Fibroblast of the aortic adventitia (primary cell): Measurements from ENCODE around the gene SHC2. TPM values are rescaled to one million over a fixed set of nuclear protein-coding genes. Genes with fewer than 3 reads are reported as not detected.

Experiments
- DNase-seq: peaks from one replicate; pipeline ENCODE4 v3.0.0-alpha.2; 2010; ENCODE audit warnings: low read depth
- H3K4me3 ChIP-seq: 2 replicates; pipeline ENCODE4 v1.5.1; 2011; ENCODE audit warnings: low read depth, mild to moderate bottlenecking, control low read depth, low read length, moderate library complexity
- total RNA-seq: library from RNA; depleted of rRNA; stranded (reverse); fragments of >200 nt; gene quantifications from 2 replicates; pipeline ENCODE4 v1.2.3, GENCODE V29; 2012; ENCODE audit warnings: low replicate concordance
- TF ChIP-seq, protein P1 (sequence below): IDR thresholded peaks from 2 replicates; pipeline ENCODE4 v1.5.1; 2011; ENCODE audit warnings: mild to moderate bottlenecking, low read length, control low read depth, inconsistent platforms; ENCODE audit not compliant: insufficient read depth

Gene SHC2
- total RNA-seq, 1 donor = 0.81 TPM

DNA sequence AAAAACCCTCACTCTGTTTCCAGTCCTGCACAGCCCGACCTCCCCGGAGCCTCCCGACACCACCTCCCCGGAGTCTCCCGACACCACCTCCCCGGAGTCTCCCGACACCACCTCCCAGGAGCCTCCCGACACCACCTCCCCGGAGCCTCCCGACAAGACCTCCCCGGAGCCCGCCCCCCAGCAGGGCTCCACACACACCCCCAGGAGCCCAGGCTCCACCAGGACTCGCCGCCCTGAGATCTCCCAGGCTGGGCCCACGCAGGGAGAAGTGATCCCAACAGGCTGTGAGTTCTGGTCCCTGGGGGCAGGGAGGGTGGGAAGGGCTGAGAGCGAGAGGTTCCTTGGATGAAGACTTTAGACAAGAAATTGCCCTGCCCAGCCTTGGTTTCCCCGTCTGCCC lies 40.8 kb upstream of the SHC2 start:
- TF ChIP-seq, protein P1, sequence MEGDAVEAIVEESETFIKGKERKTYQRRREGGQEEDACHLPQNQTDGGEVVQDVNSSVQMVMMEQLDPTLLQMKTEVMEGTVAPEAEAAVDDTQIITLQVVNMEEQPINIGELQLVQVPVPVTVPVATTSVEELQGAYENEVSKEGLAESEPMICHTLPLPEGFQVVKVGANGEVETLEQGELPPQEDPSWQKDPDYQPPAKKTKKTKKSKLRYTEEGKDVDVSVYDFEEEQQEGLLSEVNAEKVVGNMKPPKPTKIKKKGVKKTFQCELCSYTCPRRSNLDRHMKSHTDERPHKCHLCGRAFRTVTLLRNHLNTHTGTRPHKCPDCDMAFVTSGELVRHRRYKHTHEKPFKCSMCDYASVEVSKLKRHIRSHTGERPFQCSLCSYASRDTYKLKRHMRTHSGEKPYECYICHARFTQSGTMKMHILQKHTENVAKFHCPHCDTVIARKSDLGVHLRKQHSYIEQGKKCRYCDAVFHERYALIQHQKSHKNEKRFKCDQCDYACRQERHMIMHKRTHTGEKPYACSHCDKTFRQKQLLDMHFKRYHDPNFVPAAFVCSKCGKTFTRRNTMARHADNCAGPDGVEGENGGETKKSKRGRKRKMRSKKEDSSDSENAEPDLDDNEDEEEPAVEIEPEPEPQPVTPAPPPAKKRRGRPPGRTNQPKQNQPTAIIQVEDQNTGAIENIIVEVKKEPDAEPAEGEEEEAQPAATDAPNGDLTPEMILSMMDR = no peak
- DNase-seq = no peak

DNA sequence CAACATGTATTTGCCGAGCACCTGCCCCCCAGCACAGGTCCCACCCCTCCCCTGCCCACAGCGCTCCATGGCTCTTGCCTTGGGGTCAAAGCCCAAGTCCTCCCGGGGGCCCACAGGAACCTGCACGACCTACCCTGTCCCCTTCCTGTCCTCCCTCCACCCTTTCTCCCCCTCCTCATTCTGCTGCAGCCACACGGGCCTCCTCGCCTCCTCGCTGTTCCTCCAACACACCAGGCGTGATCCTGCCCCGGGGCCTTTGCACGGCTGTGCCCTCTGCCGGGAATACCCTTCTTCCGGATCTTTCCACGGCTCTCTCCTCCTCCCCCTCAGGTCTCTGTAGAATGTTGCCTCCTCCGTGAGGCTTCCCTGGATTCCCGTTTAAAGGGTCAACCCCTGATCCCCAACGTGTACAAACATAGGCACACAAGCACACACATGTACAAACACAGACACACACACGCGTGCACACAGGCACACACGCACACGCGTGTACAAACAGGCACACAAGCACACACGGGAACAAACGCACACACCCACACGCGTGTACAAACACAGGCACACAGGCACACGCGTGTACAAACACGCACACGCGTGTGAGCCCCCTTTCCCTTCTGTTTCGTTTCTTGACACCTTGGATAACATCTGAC lies 38.3 kb upstream of the SHC2 start:
- TF ChIP-seq, protein P1 = no peak
- no peak for DNase-seq
- H3K4me3 ChIP-seq = no peak overlapping the region

More for the DNA sequence above, 40.8 kb upstream of the SHC2 start:
- no peak overlapping the region for H3K4me3 ChIP-seq

DNA sequence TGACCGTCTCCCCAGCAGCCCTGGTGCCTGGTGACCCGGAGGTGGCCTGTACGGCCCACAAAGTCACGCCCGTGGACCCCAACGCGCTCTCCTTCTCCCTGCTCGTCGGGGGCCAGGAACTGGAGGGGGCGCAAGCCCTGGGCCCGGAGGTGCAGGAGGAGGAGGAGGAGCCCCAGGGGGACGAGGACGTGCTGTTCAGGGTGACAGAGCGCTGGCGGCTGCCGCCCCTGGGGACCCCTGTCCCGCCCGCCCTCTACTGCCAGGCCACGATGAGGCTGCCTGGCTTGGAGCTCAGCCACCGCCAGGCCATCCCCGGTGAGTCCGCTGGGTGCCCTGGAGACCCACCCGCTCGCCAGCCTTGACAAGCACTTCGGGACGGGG lies 37.7 kb upstream of the SHC2 start:
- DNase-seq = no peak
- no peak overlapping the region for H3K4me3 ChIP-seq
- TF ChIP-seq, protein P1 = no peak

DNA sequence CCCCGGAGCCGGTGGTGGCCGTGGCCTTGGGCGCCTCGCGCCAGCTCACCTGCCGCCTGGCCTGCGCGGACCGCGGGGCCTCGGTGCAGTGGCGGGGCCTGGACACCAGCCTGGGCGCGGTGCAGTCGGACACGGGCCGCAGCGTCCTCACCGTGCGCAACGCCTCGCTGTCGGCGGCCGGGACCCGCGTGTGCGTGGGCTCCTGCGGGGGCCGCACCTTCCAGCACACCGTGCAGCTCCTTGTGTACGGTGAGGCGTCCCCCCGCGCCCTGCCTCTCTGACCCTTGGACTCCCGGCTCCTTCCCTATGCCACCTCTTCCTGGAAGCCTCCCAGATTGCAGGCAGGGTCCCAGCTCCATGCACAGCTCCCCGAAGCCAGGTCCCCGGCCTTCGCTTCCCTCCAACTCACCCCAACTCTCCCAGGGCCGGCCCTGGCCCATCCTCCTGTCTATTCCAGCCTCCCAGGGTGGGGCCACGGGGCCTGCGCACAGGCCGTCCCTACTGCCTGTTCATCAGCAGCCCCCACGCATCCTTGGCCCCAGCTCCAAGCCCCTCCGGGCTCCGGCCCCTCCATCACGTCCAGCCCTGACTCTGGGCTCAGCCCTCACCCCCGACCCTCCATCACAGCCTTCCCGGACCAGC lies 37.2 kb upstream of the SHC2 start:
- TF ChIP-seq, protein P1 = no peak
- no peak overlapping the region for H3K4me3 ChIP-seq
- DNase-seq = no peak

DNA sequence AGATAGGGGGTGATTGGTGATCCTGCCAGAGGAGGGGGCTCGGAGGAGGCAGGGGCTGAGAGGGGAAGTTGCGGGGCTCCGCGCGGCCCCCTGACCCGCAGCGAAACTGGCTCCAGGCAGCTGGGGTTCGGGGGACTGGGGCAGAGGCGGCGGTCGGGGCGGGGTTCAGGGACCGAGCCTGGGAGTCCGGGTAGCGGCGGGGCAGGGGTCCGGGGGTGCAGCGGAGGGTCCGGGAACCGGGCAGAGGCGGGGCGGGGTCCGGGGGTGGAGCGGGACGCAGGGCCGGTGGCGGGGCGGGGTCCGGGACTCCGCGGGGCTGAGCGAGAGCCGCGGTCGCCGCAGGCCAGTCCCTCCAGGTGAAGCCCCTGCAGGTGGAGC lies 36.6 kb upstream of the SHC2 start:
- DNase-seq = no peak
- H3K4me3 ChIP-seq = no peak overlapping the region
- TF ChIP-seq, protein P1 = no peak

DNA sequence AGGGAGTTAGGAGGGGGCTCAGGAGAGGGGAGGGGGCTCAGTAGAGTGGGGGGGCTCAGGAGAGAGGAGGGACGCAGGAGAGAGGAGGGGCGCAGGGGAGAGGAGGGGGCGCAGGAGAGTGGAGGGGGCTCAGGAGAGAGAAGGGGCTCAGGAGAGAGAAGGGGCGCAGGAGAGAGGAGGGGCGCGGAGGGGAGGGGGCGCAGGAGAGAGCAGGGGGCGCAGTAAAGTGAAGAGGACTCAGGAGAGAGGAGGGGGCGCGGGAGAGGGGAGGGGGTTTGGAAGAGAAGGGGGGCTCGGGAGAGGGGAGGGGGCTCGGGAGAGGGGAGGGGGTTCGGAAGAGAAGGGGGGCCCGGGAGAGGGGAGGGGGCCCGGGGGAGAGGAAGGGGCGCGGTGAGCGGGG lies 36.2 kb upstream of the SHC2 start:
- no peak overlapping the region for H3K4me3 ChIP-seq
- TF ChIP-seq, protein P1 = no peak
- no peak for DNase-seq

DNA sequence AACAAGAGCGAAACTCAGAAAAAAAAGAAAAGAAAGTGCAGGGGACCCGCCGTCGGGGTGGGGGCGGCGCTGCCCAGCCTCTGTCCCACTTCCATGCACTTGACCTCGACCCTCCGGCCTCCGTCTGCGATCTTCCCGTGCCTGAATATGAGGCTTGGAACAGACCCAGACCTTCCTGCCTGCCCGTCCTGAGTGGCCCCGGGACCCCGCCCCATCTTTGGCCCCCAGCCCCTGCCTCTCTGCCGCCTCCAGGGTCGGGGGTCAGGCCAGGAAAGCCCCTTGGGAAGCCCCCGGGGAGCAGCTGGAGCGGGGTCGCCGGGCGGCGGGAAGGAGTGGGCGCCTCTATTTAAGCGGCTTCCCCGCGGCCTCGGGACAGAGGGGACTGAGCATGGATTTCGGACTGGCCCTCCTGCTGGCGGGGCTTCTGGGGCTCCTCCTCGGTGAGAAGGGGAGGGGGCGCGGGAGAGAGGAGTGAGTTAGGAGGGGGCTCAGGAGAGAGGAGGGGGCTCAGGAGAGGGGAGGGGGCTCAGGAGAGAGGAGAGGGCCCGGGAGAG lies 35.4 kb upstream of the SHC2 start, which contains the start of gene MADCAM1:
MADCAM1 (plus strand) TSS at position 375 of the 554 bp plus-strand sequence; CDS start at position 389, 14 bp downstream.
- DNase-seq = no peak
- H3K4me3 ChIP-seq = no peak within 1 kb of the TSS
- TF ChIP-seq, protein P1 = no peak
